Measurements from ENCODE around the gene KTN1.

The KTN1 gene

DNA sequence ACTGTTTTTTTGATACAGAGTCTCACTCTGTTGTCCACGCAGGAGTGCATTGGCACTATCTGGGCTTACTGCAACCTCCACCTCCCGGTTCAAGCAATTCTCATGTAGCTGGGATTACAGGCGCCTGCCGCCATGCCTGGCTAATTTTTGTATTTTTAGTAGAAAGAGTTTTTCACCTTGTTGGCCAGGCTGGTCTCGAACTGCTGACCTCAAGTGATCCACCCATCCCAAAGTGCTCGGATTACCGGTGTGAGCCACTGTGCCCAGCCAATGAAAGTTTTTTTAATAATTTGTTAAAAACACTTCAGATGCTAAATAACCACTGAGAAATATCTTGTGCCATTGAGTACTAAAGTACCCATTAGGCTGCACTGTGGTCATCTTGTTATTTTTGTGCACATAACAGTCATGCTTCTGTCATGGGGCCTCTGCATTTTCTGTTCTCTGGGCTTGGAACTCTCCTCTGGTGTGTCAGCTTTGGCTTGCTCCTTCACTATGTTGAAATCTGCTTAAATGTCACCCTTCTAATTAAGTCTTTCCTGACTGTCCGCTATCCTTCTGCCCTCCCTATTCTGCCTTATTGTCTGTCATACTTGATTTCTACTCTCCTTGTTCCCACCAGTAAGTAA, 105.1 kb downstream of the KTN1 start:
- no peak for DNase-seq

- DNase-seq: no peak
These were observed 106.7 kb downstream of the KTN1 start for GRCh38 chr14:55686713-55687112.

- DNase-seq: no peak
These were observed 108.6 kb downstream of the KTN1 start for GRCh38 chr14:55688566-55688965.

DNA sequence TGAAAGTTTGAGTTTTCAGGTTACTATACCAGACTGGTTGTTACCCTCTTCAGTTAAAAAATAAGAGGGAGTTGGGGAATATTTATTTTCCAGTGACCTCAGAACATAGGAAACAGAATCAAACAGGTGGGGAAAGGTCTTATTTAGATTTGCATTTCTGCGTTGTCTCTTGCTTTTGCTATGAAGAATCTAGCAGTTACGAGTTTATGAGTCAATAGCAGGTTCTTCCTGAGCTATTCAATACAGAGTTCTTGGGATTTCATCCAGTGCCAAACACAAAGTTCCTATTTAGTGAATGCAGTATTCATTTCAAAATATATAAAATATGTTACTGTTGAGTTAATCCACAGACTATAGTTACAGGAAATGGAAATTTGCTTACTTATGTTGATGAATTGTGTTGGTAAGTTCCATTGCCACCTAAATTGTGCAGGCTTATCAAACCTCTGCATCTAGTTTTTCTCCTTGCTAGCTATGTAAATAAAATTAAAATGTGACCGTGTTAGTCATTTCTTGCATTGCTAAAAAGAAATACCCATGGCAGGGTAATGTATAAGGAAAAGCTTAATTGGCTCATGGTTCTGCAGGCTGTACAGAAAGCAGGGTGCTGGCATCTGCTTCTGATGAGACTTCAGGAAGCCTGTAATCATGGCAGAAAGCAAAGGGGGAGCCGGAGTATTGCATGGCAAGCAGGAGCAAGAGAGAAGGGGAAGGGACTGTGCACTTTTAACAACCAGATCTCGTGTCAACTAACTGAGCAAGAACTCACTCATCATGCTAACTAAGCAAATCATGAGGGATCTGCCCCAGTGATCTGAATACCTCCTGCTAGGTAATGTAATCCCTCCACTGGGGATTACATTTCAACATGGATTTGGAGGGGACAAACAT, 110.2 kb downstream of the KTN1 start:
- DNase-seq: no peak

DNA sequence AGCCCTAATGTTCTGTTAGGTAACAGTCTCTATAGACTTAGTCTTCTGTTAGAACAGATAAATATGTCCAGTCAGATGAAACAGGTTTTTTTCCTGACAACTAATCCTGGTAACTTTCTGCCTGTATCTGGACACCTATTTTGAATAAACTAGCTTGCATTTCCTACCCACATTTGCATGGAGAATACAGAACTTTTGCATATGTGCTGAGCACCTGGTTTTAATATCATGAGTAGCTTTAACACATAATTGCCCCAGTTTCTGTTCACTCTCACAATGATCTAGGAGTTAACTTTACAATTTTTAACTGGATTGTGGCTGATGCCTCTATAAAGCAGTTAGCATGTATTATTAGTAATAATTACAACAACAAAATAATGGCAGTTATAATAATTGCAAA, 111.7 kb downstream of the KTN1 start:
- no peak for DNase-seq

DNA sequence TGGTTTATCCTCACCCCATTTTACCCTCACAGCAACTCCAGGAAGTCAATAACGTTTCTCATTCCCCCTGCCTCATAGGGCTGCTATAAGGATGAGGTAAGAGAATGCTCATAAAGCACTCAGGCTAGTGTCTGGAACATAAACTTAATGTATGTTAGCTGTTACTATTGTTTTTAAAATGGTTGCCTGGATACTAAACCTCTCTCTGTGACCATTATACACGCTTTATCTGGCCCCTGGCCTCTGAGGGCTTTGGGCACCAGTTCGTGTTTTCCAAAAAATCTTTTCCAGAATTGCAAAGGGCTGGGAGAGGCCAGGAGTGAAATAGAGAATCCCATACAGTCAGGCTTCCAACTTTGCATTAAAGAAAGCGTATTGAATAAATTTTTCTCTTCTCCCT, 113.9 kb downstream of the KTN1 start:
- no peak for DNase-seq

- DNase-seq: no peak
These were observed 117.4 kb downstream of the KTN1 start for GRCh38 chr14:55697414-55697861.

GRCh38 chr14:55698051-55698450, 118.0 kb downstream of the KTN1 start:
- DNase-seq: no peak

DNA sequence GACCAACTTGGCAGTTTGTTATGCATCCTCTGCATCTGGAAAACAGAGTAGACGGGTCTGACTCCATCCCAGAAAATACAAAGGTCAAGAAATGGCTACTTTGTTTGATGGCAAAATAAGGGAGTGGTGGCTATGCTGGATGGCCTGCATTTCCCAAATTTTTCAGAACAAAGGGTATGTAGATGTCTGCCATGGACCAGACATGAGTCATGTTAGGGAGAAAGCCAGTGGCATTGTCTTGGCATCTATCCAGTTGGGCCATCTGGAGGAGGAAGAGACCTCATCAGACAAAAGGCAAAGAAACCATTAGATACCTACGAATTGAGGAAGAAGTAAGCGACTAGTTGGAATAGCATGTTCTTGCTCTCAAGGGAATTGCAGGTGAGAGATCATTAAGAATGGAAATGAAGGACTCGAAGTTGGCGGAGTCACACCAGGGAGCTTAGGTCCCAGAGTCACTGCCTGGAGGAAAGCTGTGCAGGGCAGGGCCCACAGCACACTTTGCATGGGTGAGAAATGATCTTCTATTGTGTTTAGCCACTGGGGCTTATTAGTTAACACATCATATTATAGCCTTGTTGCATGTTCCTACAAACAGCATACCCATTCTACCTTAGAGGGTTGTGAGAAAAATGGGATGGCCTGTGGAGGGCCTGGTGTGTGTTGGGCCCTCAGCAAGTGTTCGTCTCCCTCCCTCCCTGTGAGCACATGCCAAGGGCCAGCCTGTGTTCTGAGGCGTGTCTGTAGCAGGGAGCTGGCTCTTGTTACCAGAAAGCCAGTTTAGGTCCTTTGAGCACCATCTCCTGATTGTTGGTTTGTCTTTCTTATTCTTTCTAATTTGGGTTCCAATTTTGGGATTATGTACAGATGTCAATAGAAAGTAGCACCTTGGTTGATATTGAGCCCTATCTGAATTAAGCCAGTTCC, 119.4 kb downstream of the KTN1 start:
- no peak for DNase-seq

- DNase-seq: no peak
These were observed 121.6 kb downstream of the KTN1 start for GRCh38 chr14:55701638-55702037.

- DNase-seq: no peak
These were observed 122.5 kb downstream of the KTN1 start for GRCh38 chr14:55702511-55702910.

- DNase-seq: no peak
These were observed 124.6 kb downstream of the KTN1 start for GRCh38 chr14:55704654-55705053.

DNA sequence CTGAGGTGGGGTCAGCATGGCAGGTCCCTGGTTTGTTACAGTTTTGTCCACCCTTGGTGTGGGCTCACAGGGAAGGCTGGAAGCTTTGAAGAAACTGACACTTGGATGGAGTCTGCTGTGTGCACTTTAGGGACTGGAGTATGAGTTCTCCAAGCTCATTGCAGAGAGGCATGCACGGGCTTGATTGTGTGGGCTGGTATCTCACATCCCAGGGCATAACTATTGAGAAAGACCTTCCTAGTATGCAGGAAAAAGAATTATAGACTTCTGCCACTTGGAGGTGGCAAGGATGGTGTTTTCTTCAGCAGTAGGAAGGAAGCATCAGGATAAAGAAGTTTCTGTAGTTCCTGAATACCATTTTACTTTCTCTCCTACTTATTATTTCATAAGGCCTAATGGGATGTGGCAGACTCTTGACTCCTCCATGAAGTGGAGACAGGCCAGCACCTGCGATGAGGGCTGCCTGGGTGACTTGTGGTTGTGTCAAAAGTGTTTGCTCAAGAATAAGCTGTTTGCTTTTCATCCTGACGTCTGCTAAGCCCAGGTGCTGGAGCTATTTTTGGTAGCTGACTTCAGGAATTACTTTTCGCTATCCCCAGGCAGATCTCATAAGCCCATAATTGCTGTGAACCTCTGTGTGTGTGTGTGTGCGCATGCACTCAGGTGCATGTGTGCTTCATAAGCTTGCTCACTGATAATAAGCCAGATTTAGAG, 125.8 kb downstream of the KTN1 start:
- no peak for DNase-seq

GRCh38 chr14:55706365-55706684, 126.3 kb downstream of the KTN1 start:
- DNase-seq: no peak

DNA sequence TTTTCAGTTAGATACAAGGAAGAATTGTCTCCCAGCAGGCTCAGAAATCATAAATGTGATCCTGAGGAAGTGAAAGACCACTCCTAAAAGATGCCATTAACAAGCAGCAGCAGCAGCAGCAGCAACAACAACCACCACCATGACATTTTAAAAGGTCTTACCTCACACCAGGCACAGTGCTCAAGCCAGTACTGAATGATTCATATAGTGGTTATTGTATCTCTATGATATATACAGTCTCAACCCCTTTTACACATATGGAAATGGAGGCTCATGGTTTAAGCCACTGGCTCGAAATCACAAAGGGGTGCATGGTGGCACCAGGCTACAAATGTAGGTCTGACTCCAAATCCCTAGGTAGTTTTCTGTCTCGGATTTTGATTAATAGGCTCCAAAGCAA, 126.9 kb downstream of the KTN1 start:
- no peak for DNase-seq

DNA sequence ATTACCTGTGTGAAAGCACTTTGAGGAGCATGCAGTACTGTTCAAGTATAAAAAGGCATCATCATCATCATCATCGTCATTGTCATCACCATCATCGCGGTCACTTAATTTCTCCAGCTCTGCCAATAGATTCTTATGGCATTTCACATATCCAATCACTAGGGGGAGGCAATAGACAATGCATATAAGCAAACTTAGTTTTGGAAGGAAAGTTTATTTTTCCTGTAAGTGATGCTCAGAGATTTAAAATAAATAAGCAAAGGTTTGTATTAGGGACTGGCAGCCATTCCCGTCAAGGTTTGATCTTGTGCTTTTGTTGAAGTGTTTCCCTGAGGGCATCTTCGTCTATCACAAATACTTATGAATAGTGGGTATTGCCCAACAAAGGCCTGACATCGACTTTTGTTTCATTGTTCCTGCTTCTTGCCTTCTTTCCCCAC, 127.4 kb downstream of the KTN1 start:
- peak; percentile 40 for DNase-seq

GRCh38 chr14:55710506-55711041, 130.6 kb downstream of the KTN1 start:
- DNase-seq: no peak

DNA sequence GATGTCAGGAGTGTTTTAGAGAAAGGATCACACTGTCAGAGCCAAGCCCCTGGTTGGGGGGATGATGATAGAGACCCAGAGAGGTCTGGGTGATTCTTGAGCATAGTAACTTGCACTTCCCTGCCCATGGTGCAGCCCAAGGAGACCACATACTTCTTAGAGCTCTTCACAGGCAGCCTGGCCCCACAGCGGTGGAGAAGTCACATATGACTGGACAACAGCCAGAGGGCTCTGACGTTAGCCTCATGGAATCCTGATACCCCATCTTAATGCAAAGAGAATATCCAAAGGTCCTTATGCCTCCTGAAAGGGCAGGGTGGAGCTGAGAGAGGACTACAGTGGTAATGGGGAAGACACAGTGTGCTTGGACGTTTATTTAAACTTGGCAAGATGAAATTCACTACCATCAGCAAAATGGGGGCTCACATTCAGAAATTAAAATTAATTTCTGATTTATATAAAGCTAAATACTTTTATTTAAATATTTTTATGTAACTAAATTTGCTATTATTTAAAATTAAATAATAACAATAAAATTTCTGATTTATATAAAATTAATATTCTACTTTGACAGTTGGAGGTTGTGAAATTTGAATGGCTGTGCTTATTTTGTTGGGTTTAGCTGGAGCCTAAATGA, 131.3 kb downstream of the KTN1 start:
- DNase-seq: no peak

- DNase-seq: no peak
These were observed 132.5 kb downstream of the KTN1 start for GRCh38 chr14:55712491-55712890.

- DNase-seq: no peak
These were observed 133.5 kb downstream of the KTN1 start for GRCh38 chr14:55713486-55713885.

- peak; percentile 23 for DNase-seq
These were observed 135.9 kb downstream of the KTN1 start for GRCh38 chr14:55715889-55716288.

DNA sequence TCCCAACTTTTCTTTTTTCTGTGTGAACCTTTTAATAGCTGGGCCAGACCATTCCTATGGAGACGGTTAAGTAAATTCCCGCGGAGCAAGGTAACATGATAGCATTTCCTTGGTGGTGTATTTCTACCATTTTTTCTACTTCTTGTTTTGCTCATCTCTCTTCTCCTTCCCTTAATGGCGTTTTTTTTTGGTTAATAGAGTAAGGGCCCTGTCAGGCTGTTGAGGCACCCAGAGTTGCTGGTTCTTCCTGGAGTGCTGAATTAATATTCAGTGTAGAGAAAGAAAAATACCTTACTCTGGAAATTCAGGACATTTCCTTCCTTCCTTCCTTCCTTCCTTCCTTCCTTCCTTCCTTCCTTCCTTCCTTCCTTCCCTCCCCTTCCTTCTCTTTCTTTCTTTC, 137.6 kb downstream of the KTN1 start:
- DNase-seq: no peak

Data from retina (tissue), 1 donor.